Fibroblast of villous mesenchyme (primary cell): ENCODE data around the gene PCSK2. TPM values are rescaled to one million over a fixed set of nuclear protein-coding genes. Genes with fewer than 3 reads are reported as not detected.

Experiments
- DNase-seq: peaks from one replicate; pipeline ENCODE4 v3.0.0-alpha.2; 2010; ENCODE audit warnings: low read depth
- H3K4me3 ChIP-seq: 2 replicates; pipeline ENCODE4 v1.5.1; 2011; ENCODE audit warnings: low read depth, mild to moderate bottlenecking, low read length
- CTCF ChIP-seq: IDR thresholded peaks from 2 replicates; pipeline ENCODE4 v1.5.1; 2012; ENCODE audit warnings: low read depth, mild to moderate bottlenecking, low read length; ENCODE audit not compliant: insufficient read depth
- total RNA-seq: library from RNA; depleted of rRNA; stranded (reverse); fragments of >200 nt; gene quantifications from 2 replicates; pipeline ENCODE4 v1.2.3, GENCODE V29; 2012

The PCSK2 gene
- total RNA-seq, 1 donor = not detected

GRCh38 chr20:17519606-17520285 is 292.9 kb downstream of the PCSK2 start:
- H3K4me3 ChIP-seq = no peak overlapping the region
- no peak for DNase-seq
- no peak for TF ChIP-seq CTCF

GRCh38 chr20:17520583-17520982 is 293.7 kb downstream of the PCSK2 start:
- no peak for TF ChIP-seq CTCF
- no peak overlapping the region for H3K4me3 ChIP-seq
- DNase-seq = no peak

- H3K4me3 ChIP-seq = no peak overlapping the region
- no peak for DNase-seq
- no peak for TF ChIP-seq CTCF
Measured at GRCh38 chr20:17522528-17522927, 295.7 kb downstream of the PCSK2 start.

- DNase-seq = no peak
- no peak for TF ChIP-seq CTCF
- no peak overlapping the region for H3K4me3 ChIP-seq
Measured at GRCh38 chr20:17523326-17523725, 296.5 kb downstream of the PCSK2 start.

GRCh38 chr20:17524560-17524959 is 297.7 kb downstream of the PCSK2 start:
- H3K4me3 ChIP-seq = no peak overlapping the region
- no peak for TF ChIP-seq CTCF
- no peak for DNase-seq

- DNase-seq = no peak
- H3K4me3 ChIP-seq = no peak overlapping the region
- TF ChIP-seq CTCF = no peak
Measured at GRCh38 chr20:17525132-17525531, 298.3 kb downstream of the PCSK2 start.

GRCh38 chr20:17525650-17526049 is 298.8 kb downstream of the PCSK2 start:
- no peak for TF ChIP-seq CTCF
- no peak overlapping the region for H3K4me3 ChIP-seq
- no peak for DNase-seq
